Iris pigment epithelial cell (primary cell): Measurements from ENCODE around the gene PSME2.

Experiments
- DNase-seq: peaks from one replicate; pipeline ENCODE4 v3.0.0-alpha.2; 2011; ENCODE audit warnings: low read depth

PSME2 gene

DNA sequence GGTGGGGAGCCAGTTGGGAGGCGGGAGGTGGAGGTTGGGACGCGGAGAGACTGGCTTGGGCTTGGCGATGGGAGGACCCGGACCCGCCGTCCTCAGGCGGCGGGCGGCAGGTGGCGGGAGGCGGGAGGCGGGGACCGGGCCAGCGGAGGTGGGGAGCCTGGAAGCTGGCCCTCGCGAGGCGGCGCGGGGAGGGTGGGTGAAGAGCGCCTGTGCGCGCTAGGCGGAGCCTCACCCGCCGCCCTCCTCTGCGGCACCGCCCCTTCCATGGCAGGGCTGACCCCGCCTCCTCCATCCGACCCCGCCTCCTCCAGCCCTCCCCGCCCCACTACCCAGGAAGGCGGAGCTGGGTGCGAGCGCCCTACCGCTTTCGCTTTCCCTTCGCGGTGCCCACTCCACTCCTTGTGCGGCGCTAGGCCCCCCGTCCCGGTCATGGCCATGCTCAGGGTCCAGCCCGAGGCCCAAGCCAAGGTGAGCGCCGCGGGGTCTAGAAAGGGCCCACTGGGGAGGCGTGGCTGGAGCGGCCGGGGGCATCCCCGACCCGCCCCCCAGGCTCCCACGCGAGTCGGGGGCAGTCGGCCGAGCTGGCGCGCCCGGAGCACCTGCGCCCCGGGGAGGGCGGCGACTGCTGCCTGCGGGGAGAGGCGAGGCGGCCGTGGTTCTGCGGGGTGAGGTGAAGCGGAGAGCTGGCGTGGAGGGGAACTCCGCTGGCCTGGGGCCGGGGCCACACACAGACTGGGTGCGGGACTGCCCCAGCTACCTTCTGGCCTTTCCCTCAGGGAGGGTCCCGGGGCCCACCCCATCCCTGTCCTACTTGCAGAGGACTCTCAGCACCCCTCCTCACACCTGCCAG, 10.4 kb downstream of the PSME2 start, which contains the start of gene PSME1:
Gene PSME1 (plus strand): TSS at position 361 of the 850 bp plus-strand sequence. CDS start 69 bp downstream, at position 430.
- DNase-seq, result peak; percentile 90

DNA sequence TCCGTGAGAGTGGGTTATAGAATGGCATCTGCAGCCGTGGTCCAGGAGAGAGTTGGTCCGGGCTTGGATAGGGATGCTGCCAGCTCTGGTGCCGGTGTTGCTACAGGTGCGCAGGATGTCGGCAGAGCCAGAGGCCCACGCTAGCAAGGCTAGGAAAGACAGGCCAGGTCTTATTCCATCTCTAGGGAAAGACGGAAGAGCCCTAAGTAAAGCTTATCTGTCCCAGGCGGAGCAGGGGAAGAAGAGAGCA, 10.9 kb downstream of the PSME2 start:
- DNase-seq, result no peak

GRCh38 chr14:24133735-24134134, 12.7 kb downstream of the PSME2 start:
- DNase-seq, result no peak

DNA sequence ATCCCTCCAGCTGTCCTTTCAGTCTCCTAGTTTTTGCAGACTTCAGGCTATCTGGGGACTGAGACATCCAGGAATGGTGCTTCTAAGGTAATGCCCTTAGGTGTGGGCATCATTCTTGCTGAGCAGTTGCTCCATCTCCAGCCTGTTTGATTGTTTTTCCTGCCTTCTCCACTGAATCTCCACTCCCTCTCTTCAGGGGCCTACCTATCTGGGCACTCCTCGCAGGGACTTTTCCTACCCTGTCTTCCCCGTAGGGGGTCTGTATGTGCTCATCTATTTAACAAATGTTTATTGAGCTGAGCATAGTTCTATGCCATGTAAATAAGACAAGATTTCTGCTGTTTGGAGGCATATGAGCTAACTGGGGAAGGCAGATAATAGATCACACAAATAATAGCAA, 13.4 kb downstream of the PSME2 start:
- DNase-seq, result no peak

GRCh38 chr14:24132061-24132685, 14.2 kb downstream of the PSME2 start:
- no peak for DNase-seq

- DNase-seq, result no peak
These were observed 14.9 kb downstream of the PSME2 start for GRCh38 chr14:24131549-24131966.

- DNase-seq, result no peak
These were observed 15.5 kb downstream of the PSME2 start for GRCh38 chr14:24130717-24131548.

DNA sequence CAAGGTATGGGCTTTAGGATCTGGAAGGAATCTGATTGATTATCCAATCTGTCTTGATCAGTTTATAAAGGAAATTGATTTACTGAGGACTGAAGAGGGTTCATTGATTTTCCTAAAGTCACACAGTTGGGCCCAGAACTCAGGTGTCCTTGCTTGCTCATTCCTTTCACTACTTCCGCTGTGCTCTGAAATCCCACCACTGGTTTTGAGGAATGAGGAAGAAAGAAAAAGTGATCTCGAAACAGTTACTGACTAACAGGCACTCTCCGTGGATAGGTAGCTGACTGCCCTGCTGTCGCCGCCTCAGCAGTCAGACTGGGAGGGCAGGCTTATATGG, 16.1 kb downstream of the PSME2 start, which contains the start of gene FITM1:
Gene FITM1 (plus strand): TSS at position 280 of the 337 bp plus-strand sequence. CDS start 905 bp downstream, outside the sequence.
- no peak for DNase-seq

- no peak for DNase-seq
These were observed 16.9 kb downstream of the PSME2 start for GRCh38 chr14:24129410-24129998.

- DNase-seq, result no peak
These were observed 18.7 kb downstream of the PSME2 start for GRCh38 chr14:24127673-24128072.

DNA sequence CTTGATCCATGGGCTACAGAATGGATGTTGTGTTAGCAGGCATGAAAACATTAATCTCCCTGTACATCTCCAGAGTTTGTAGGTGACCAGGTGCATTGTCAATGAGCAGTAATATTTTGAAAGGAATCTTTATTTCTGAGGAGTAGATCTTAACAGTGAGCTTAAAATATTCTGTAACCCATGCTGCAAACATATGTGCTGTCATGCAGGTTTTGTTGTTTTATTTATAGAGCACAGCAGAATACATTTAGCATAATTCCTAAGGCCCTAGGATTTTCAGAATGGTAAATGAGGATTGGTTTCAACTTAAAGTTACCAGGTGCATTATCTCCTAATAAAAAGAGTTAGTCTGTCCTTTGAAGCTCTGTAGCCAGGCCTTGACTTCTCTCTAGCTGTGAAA, 19.5 kb downstream of the PSME2 start:
- no peak for DNase-seq

GRCh38 chr14:24123424-24124417, 22.7 kb downstream of the PSME2 start:
- DNase-seq, result no peak

GRCh38 chr14:24122898-24123297, 23.5 kb downstream of the PSME2 start:
- DNase-seq, result no peak

DNA sequence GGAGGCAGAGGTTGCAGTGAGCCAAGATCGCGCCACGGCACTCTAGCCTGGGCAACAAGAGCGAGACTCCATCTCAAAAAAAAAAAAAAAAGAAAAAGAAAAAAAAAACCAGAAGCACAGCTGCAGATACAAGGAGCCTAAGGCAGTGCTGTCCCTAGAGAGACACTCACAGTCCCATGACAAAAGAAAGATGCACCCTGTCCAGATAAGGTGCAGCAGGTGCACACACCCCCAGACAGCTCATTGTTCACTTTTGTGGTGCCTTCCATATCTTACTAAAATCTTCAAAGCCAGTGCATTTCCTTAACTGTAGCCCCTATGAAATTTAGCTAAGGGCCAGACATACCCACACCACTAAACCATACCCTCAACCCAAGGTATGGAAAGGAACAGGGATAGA, 24.0 kb downstream of the PSME2 start:
- DNase-seq, result no peak

GRCh38 chr14:24121210-24121609, 25.2 kb downstream of the PSME2 start:
- no peak for DNase-seq

- DNase-seq, result no peak
These were observed 26.7 kb downstream of the PSME2 start for GRCh38 chr14:24119691-24120090.

GRCh38 chr14:24117179-24117578, 29.2 kb downstream of the PSME2 start:
- DNase-seq, result no peak

- DNase-seq, result no peak
These were observed 30.1 kb downstream of the PSME2 start for GRCh38 chr14:24116128-24116814.

GRCh38 chr14:24115422-24116127, 30.8 kb downstream of the PSME2 start:
- no peak for DNase-seq
